ENCODE data around the gene LSAMP. TPM values are rescaled to one million over a fixed set of nuclear protein-coding genes. Genes with fewer than 3 reads are reported as not detected.

LSAMP gene
- total and polyA plus RNA-seq, 2 of the 4 experiments (the other 2 are of a cell fraction) = 7.9 to 8.0 TPM

DNA sequence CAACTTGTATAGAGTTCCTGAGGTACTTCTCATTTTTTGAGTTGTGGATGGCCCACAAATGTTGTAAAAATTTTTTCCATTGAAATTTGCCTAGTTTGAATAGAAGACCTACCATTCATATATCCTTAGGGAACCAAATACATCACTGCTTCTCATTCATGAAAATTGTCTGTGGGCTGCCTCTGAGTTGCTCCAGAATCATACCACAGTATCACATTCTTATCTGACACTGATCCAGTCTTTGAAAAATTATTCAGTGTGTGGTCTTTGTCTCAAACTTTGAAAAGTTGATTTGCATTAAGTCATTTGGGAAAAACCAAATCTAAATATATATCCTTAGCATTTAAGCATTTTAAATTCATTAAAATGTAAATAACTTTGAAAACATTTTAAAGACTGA, 321.1 kb downstream of the LSAMP start:
- H3K9me1 ChIP-seq (ENCODE audit: insufficient read depth, low read length) = no peaks in the 10 kb centered on the region
- no peak overlapping the region for H3K56ac ChIP-seq (ENCODE audit: extremely low read depth, insufficient read depth, low read length)
- no peaks in the 10 kb centered on the region for H3K79me1 ChIP-seq (ENCODE audit: low read depth in 1 of 2, low read length in 2 of 2)
- H2AFZ ChIP-seq (replicated peaks; ENCODE audit: low read length, poor library complexity) = no peak overlapping the region
- H3K18ac ChIP-seq (ENCODE audit: low read depth, low read length) = no peak overlapping the region
- intact Hi-C loops (cut with micrococcal nuclease) (no loop called here), dilution Hi-C loops (cut with HindIII; ENCODE audit: low sequenced_read_pairs, unreplicated experiment) (no loop called here), in situ Hi-C loops (cut with MboI; ENCODE audit: low sequenced_read_pairs) (no loop called here)
- no peak overlapping the region for H2AK9ac ChIP-seq (replicated peaks; ENCODE audit: low read depth, low read length, poor library complexity)
- H3K14ac ChIP-seq (replicated peaks; ENCODE audit: low read depth, low read length) = no peak overlapping the region
- H4K5ac ChIP-seq (ENCODE audit: low read depth, low read length) = no peak overlapping the region
- H2AK5ac ChIP-seq (ENCODE audit: low read depth, low read length) = no peak overlapping the region
- no peaks in the 10 kb centered on the region for H3K4me1 ChIP-seq (ENCODE audit: control insufficient read depth, insufficient read depth, low read length)
- ATAC-seq (ENCODE audit: low read depth) = no peak
- ChIA-PET CTCF (no interaction called here), POLR2A (ENCODE audit: unreplicated experiment) (no interaction called here)
- H2BK120ac ChIP-seq (ENCODE audit: low read depth, low read length) = no peak overlapping the region
- H3K9me3 ChIP-seq (ENCODE audit: control insufficient read depth, insufficient read depth, low read length) = no peaks in the 10 kb centered on the region
- H3K4me3 ChIP-seq (ENCODE audit: insufficient read depth, low read depth, low read length) = no peak overlapping the region
- no peak overlapping the region for H4K91ac ChIP-seq (ENCODE audit: insufficient read depth, low read depth, low read length)
- DNase-seq = no peak
- no TSS peak for BruUV-seq (replicated peaks)
- no peak overlapping the region for H4K8ac ChIP-seq (ENCODE audit: low read depth in 2 of 2, low read length in 2 of 2)
- TF ChIP-seq MAFK (IDR thresholded peaks at IDR 0.05; ENCODE audit: low read depth, low read length) (no peak), CHD1 (IDR thresholded peaks at IDR 0.05; ENCODE audit: low read depth, low read length) (no peak), MXI1 (IDR thresholded peaks at IDR 0.05; ENCODE audit: borderline replicate concordance, low read depth, low read length) (no peak), POLR2A (IDR thresholded peaks at IDR 0.05; ENCODE audit: low read depth, low read length) (no peak), SMC3 (IDR thresholded peaks at IDR 0.05; ENCODE audit: low read depth, low read length) (no peak), RCOR1 (IDR thresholded peaks at IDR 0.05; ENCODE audit: insufficient replicate concordance, low read length) (no peak), FOS (IDR thresholded peaks at IDR 0.05; ENCODE audit: low read depth, low read length) (no peak), RAD21 (IDR thresholded peaks at IDR 0.05; ENCODE audit: low read length) (no peak), NFE2L2 (IDR thresholded peaks at IDR 0.05; ENCODE audit: low read depth, low read length) (no peak), BHLHE40 (IDR thresholded peaks at IDR 0.05; ENCODE audit: low read depth, low read length) (no peak), CEBPB (IDR thresholded peaks at IDR 0.05; ENCODE audit: low read depth, low read length) (no peak), RFX5 (IDR thresholded peaks at IDR 0.05; ENCODE audit: low read depth, low read length) (no peak), MAZ (IDR thresholded peaks at IDR 0.05; ENCODE audit: borderline replicate concordance, low read depth, low read length) (no peak)
- TF ChIP-seq, protein P1, sequence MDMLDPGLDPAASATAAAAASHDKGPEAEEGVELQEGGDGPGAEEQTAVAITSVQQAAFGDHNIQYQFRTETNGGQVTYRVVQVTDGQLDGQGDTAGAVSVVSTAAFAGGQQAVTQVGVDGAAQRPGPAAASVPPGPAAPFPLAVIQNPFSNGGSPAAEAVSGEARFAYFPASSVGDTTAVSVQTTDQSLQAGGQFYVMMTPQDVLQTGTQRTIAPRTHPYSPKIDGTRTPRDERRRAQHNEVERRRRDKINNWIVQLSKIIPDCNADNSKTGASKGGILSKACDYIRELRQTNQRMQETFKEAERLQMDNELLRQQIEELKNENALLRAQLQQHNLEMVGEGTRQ (IDR thresholded peaks at IDR 0.05; ENCODE audit: low read depth, low read length) = no peak
- TF ChIP-seq, protein P2, sequence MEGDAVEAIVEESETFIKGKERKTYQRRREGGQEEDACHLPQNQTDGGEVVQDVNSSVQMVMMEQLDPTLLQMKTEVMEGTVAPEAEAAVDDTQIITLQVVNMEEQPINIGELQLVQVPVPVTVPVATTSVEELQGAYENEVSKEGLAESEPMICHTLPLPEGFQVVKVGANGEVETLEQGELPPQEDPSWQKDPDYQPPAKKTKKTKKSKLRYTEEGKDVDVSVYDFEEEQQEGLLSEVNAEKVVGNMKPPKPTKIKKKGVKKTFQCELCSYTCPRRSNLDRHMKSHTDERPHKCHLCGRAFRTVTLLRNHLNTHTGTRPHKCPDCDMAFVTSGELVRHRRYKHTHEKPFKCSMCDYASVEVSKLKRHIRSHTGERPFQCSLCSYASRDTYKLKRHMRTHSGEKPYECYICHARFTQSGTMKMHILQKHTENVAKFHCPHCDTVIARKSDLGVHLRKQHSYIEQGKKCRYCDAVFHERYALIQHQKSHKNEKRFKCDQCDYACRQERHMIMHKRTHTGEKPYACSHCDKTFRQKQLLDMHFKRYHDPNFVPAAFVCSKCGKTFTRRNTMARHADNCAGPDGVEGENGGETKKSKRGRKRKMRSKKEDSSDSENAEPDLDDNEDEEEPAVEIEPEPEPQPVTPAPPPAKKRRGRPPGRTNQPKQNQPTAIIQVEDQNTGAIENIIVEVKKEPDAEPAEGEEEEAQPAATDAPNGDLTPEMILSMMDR (conservative IDR thresholded peaks at IDR 0.05; ENCODE audit: low read depth, low read length) = no peak
- TF ChIP-seq, protein P3, sequence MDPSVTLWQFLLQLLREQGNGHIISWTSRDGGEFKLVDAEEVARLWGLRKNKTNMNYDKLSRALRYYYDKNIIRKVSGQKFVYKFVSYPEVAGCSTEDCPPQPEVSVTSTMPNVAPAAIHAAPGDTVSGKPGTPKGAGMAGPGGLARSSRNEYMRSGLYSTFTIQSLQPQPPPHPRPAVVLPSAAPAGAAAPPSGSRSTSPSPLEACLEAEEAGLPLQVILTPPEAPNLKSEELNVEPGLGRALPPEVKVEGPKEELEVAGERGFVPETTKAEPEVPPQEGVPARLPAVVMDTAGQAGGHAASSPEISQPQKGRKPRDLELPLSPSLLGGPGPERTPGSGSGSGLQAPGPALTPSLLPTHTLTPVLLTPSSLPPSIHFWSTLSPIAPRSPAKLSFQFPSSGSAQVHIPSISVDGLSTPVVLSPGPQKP (IDR thresholded peaks at IDR 0.05; ENCODE audit: borderline replicate concordance, low read depth, low read length) = no peak
- no peak overlapping the region for H3K4me2 ChIP-seq (ENCODE audit: low read depth, low read length)
- H3K27me3 ChIP-seq (ENCODE audit: control insufficient read depth, insufficient read depth, low read length) = no peaks in the 10 kb centered on the region
- H3K27ac ChIP-seq (ENCODE audit: insufficient read depth, low read length) = no peak overlapping the region
- H4K20me1 ChIP-seq (ENCODE audit: insufficient read depth, low read length) = no peaks in the 10 kb centered on the region
- H2BK5ac ChIP-seq (ENCODE audit: low read depth, low read length, poor library complexity, severe bottlenecking) = no peak overlapping the region
- no peak overlapping the region for H3K4ac ChIP-seq (ENCODE audit: low read depth, low read length)
- H3K36me3 ChIP-seq (ENCODE audit: control insufficient read depth, insufficient read depth, low read length) = no peaks in the 10 kb centered on the region
- no peak overlapping the region for H2BK20ac ChIP-seq (ENCODE audit: low read depth, low read length)
- H3K23ac ChIP-seq (ENCODE audit: low read depth, low read length) = no peak overlapping the region
- H3K9ac ChIP-seq (ENCODE audit: low read depth, low read length) = no peak overlapping the region
- H2BK15ac ChIP-seq (ENCODE audit: low read depth, low read length) = no peak overlapping the region
